Activated CD8-positive, alpha-beta memory T cell treated with anti-CD3 and anti-CD28 coated beads, Interleukin-2, amount 50 U/mL, for 48 hours (primary cell): ENCODE measurements around the gene PDGFC.

Experiments used
- DNase-seq: peaks from one replicate; pipeline ENCODE4 v3.0.0-alpha.2; 2020

Gene PDGFC

GRCh38 chr4:156972379-156973015, 898 bp upstream of the PDGFC start:
- DNase-seq = no peak

DNA sequence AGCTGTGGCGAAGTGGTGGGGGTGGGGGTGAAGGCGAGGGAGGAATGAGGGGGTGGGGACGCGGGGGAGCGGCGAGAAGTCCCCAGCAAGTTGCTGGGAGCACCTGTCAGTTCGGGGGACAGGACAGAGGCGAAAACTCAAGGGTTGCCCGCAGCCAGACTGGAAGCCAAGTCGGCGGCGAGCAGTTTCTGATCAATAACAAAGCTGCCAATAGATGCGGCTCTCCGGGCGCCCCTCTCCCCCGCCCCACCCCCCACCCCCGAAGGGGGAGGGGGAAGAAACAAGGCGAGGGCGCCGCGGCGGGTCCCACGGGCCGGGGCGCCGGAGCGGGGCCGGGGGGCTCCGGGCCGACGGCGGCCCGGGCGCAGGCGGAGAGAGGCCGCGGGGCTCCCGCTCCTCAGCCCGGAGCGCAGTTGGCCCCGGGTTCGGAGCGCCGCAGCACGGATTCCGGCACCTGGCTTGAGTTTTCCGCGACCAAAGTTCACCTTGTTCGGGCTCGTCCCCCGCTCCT, 379 bp downstream of the PDGFC start:
- DNase-seq = no peak

DNA sequence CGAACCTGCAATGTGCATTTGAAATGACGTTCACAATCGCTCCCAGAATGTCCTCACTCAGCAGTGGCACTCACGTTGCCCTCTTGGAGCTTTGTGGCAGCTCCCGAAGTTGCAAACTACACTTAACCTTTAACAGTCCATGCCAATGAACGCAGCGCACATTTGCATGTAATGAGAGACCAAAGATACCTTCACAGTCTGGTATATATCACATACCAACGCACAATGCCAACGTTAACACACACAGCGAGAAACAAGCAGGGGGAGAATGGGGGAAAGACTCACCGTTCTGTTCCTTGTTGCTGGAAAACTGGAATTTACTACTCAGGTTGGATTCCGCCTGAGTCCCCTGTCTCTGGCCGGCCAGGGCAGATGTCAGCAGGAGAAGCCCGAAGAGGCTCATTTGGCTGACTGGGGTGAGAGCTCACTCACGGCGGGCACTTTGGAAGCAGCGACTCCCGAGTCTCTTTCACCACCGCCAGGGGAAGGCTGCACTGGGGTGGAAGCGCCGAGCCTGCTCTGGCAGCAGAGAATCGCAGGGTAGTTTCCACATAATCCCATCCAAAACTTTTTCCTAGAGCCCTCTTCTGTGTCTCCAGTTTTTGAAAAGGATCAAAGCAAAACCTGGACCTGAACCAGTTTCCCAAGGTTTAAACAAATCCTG, 966 bp downstream of the PDGFC start:
- DNase-seq = no peak

DNA sequence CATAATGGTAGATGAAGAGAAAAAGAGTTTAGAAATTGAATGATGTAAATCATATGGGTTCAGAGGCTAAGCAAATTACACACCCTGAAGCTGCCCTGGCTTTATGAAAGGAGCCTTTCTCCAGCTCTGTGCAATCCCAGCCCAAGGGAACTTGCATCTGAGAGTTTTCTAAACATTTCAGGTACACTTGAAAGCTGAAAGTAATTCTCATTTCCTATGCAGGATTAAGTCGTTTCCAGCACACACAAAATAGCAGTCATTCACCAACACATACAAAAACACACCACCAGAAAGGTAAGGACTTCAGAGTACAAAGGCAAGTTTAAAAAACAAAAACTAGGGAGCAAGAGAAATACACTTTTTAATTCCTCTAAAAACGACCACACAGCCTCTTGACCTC, 1.7 kb downstream of the PDGFC start:
- no peak for DNase-seq

DNA sequence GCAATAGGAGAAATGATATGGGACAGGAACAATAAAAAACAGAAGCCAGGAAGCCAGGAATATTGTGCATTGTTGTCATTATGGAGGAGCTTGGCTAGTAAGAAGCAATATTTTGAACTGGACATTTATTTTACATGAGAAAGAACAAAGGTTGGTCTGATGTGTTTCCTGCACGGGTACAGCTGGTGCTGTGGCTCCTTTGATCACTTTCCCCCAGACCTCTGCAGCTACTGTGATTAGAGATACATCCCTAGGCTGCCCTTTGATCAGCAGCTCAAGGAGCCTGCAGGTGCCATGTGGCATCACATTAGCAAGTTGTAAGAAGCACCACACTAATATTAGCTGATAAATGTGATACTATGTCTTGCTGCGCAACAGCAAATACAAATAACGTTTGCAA, 2.5 kb downstream of the PDGFC start:
- DNase-seq = no peak

- DNase-seq = no peak
Observed at GRCh38 chr4:156968479-156968984, 3.1 kb downstream of the PDGFC start.

GRCh38 chr4:156966836-156967235, 4.8 kb downstream of the PDGFC start:
- no peak for DNase-seq

DNA sequence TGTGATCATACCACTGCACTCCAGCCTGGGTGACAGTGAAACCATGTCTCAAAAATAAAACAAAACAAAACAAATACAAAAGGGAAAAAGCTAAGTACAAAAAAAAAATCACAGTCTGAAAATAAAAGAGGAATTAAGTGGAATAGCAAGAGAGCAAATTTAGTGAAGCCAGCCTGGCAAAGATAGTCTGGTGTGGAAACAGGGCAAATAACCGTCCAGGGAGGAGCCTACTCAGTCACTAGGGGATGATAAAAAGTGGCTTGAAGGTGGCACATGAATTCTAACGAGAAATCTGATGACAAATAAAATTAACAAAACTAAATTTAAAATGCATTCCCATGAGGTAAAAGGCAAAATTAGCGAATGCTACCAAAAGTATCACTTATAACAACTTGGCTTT, 8.2 kb downstream of the PDGFC start:
- no peak for DNase-seq

- no peak for DNase-seq
Observed at GRCh38 chr4:156962528-156962974, 9.0 kb downstream of the PDGFC start.

- no peak for DNase-seq
Observed at GRCh38 chr4:156962058-156962358, 9.6 kb downstream of the PDGFC start.

GRCh38 chr4:156961196-156962057, 10.2 kb downstream of the PDGFC start:
- DNase-seq = no peak

DNA sequence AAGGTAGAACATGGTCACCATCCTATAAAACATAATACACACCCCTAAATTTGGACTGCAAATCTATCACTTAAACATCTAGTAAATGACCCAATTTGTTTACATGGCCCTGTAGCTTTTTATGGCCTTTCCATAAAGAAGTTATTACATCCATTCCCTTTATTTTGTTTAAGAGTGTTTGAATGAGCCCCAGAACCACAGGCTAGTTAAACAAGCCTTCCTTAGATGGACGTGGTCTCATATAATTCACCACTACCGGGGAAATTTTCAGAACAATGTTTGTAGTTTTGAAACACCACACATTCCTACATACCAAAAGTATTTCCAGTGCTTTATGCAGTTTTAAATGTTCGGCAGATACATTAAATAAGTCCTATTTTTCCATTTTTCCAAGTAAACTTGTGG, 12.3 kb downstream of the PDGFC start:
- DNase-seq = no peak

GRCh38 chr4:156958276-156959074, 13.1 kb downstream of the PDGFC start:
- no peak for DNase-seq

- no peak for DNase-seq
Observed at GRCh38 chr4:156957556-156957955, 14.0 kb downstream of the PDGFC start.

DNA sequence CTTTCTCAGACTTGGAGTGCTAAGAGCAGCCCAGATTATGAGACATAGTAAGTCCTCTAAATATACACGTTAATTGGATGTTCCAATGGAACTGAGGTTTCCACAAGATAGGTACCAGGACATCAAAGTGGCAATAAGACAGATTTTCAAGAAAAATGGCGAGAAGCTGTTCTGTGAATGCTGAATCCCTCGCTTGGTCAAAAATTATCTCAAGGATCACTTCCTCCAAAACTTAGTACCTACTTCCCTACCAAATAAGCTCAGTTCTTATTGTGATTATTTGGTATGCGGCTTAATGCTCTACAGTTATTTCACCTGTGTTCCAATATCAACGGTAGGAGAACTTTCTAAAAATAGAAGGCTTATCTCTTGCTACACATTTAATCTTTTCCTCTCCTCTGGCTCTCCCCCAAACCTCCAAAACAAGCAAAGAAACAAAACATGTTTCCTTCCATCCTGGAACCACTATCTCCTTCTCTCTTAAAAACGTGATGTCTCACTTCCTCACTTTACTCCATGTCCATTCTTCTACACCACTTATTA, 14.7 kb downstream of the PDGFC start:
- no peak for DNase-seq

- DNase-seq = no peak
Observed at GRCh38 chr4:156956359-156956758, 15.2 kb downstream of the PDGFC start.

DNA sequence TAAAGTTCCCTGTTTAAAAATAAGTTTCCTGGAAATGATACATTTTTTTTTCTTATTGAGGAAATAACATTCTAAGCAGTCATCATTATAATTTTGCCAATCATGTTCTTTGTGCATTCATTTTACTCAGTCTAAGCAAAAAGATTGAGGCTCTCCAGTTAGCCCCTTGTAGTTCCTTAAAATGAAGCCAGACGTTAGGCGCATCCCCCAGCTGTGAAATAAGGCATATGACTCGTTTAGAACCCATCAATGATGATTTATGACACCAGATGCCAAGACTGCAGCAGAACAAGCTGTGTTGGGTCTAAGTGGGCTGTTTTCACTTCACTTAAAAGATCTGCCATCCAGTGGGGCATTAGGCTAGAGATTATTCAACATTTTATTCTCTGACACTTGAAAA, 17.0 kb downstream of the PDGFC start:
- no peak for DNase-seq

- DNase-seq = no peak
Observed at GRCh38 chr4:156953951-156954350, 17.6 kb downstream of the PDGFC start.

DNA sequence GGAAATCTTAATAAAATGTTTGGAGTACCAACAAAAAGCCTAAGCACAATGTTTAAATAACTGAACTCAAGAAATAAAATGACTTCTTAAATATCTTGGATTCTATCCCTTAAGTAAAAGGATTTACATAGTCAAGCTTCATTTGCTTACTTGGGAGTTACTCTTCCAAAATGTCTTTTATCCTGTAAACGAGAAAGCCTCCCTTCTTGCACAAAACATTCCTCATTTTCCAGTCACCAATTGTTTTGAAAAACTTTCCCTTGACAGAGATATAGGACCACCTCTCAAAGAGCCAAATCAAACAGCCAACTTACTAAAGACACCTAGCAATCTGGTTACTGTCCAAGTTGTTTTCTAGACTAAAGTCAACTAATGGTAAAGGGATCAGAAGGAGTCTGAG, 18.6 kb downstream of the PDGFC start:
- DNase-seq = no peak

GRCh38 chr4:156952078-156952759, 19.4 kb downstream of the PDGFC start:
- no peak for DNase-seq

- DNase-seq = no peak
Observed at GRCh38 chr4:156950948-156951347, 20.7 kb downstream of the PDGFC start.

DNA sequence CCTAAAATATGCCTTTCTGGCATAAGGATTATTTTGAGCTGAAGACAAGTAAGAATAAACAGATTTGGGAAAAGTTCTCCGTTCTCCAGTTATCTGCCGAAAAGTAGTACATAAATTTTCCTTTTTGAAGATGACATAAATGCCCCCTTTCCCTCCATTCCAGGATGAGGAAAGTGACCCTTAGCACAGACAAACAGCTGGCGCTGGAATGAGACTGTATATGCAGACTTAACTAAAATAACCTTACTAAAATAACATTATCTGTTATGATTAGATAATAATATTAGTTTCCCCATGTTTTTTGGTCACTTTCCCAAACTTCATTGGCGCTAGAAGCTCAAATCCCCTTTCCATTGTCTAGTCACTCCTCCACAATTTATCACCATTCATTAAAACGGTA, 21.5 kb downstream of the PDGFC start:
- DNase-seq = no peak
